K562 (cell line): ENCODE data around the gene RAB17. TPM values are rescaled to one million over a fixed set of nuclear protein-coding genes. Genes with fewer than 3 reads are reported as not detected.

Experiments used
- ATAC-seq: fragments of 200-7000 bp; cut with Tn5 transposase; 3 replicates; pipeline ENCODE4 v1.9.1; 2020; ENCODE audit warnings: moderate library complexity
- BruUV-seq: library from RNA; stranded (reverse); fragments of 400-500 nt; replicated peaks from 2 replicates; lab custom pipeline; 2021; lab: Mats Ljungman, UMichigan
- CTCF ChIA-PET: fragments of 300-600 bp; formaldehyde crosslinking; extraction: SDS; loops from one replicate; lab custom pipeline; 2021; ENCODE audit warnings: low intra/inter-chr PET ratio; lab: Yijun Ruan, JAX
- POLR2A ChIA-PET: fragments of 300-600, 350-650 bp; sonication (Branson Sonifier 250); formaldehyde crosslinking; extraction: SDS; loops from one replicate; lab custom pipeline; 2021; ENCODE audit warnings: antibody characterized with exemption, inconsistent platforms; lab: Yijun Ruan, JAX
- DNase-seq, 4 experiments: peaks; one replicate each; pipeline versions ENCODE4 v3.0.0 to v3.0.0-alpha.2; 2011 to 2018; ENCODE audit warnings: low spot score in 3 of 4, mixed read lengths in 3 of 4; ENCODE audit errors: extremely low read depth in 1 of 4
- FAIRE-seq: peaks from 2 replicates; lab custom pipeline; 2011; peaks lifted over from hg19 to GRCh38; lab: Jason Lieb, UNC
- H2AFZ ChIP-seq: 2 replicates; pipeline ENCODE4 v1.6.0; 2011; ENCODE audit warnings: low read depth, low read length, control low read depth, inconsistent platforms
- H3K27ac ChIP-seq: fragments of 200-600 bp; 3 replicates; pipeline ENCODE4 v1.8.0; 2011; ENCODE audit warnings: low read depth, mild to moderate bottlenecking, control low read depth, inconsistent platforms, low read length, moderate library complexity, mixed read lengths; ENCODE audit errors: extremely low read depth
- H3K27me3 ChIP-seq, 2 experiments: fragments of 300-600 bp in 1 of 2; 2 replicates in 1 of 2; 3 replicates in 1 of 2; pipeline versions ENCODE4 v1.6.0 to v1.8.0; 2011; ENCODE audit warnings: inconsistent platforms in 2 of 2, low read length in 2 of 2, mild to moderate bottlenecking in 1 of 2, mixed read lengths in 1 of 2, moderate library complexity in 1 of 2; ENCODE audit not compliant: control insufficient read depth in 2 of 2, insufficient read depth in 2 of 2
- H3K36me3 ChIP-seq: fragments of 300-600 bp; 3 replicates; pipeline ENCODE4 v1.8.0; 2011; ENCODE audit warnings: mild to moderate bottlenecking, low read length, inconsistent platforms; ENCODE audit not compliant: control insufficient read depth, insufficient read depth
- H3K4me1 ChIP-seq, 2 experiments: fragments of 200-600 bp in 1 of 2; replicated peaks in 1 of 2; 2 replicates in 1 of 2; 3 replicates in 1 of 2; pipeline versions ENCODE4 v1.5.1 to v1.8.0; 2011; ENCODE audit warnings: inconsistent platforms in 2 of 2, low read length in 2 of 2, mild to moderate bottlenecking in 1 of 2, mixed read lengths in 1 of 2, moderate library complexity in 1 of 2; ENCODE audit not compliant: control insufficient read depth in 2 of 2, insufficient read depth in 2 of 2
- H3K4me2 ChIP-seq: 2 replicates; pipeline ENCODE4 v1.6.1; 2011; ENCODE audit warnings: low read length, control low read depth, inconsistent platforms, mixed read lengths; ENCODE audit not compliant: insufficient read depth
- H3K4me3 ChIP-seq: fragments of 200-600 bp; sonication (generic), shearing (Covaris generic); 2 replicates; pipeline ENCODE4 v1.5.1; 2016; ENCODE audit warnings: control low read depth, inconsistent platforms
- H3K79me2 ChIP-seq: fragments of 200-600 bp; 3 replicates; pipeline ENCODE4 v1.8.0; 2011; ENCODE audit warnings: low read length, inconsistent platforms; ENCODE audit not compliant: control insufficient read depth, insufficient read depth
- H3K9ac ChIP-seq, 2 experiments: 2 replicates each; pipeline versions ENCODE4 v1.6.0 to v1.6.1; 2011; ENCODE audit warnings: low read depth in 2 of 2, low read length in 2 of 2, control low read depth in 1 of 2, inconsistent platforms in 1 of 2, mild to moderate bottlenecking in 1 of 2, mixed read lengths in 1 of 2; ENCODE audit not compliant: insufficient read depth in 1 of 2
- H3K9me1 ChIP-seq: one replicate; pipeline ENCODE4 v1.6.0; 2011; ENCODE audit warnings: inconsistent platforms, mild to moderate bottlenecking, low read length, moderate library complexity; ENCODE audit not compliant: control insufficient read depth, insufficient read depth
- H3K9me3 ChIP-seq: replicated peaks from 2 replicates; pipeline ENCODE4 v1.5.1; 2011; ENCODE audit warnings: low read depth, low read length, inconsistent platforms; ENCODE audit not compliant: control insufficient read depth, insufficient read depth
- H4K20me1 ChIP-seq: replicated peaks from 2 replicates; pipeline ENCODE4 v1.6.1; 2011; ENCODE audit warnings: low read length, inconsistent platforms, mixed read lengths; ENCODE audit not compliant: control insufficient read depth, insufficient read depth
- ASH1L ChIP-seq: fragments of 450-650 bp; IDR thresholded peaks from 2 replicates; pipeline ENCODE4 v1.6.1; 2018; ENCODE audit warnings: borderline replicate concordance, mild to moderate bottlenecking, low read depth; ENCODE audit not compliant: partially characterized antibody
- L3MBTL2 ChIP-seq: fragments of 450-650 bp; IDR thresholded peaks from 2 replicates; pipeline ENCODE4 v1.6.1; 2016; ENCODE audit warnings: mild to moderate bottlenecking, moderate library complexity
- MAZ ChIP-seq, 2 experiments: fragments of 450-650 bp in 1 of 2; sonication (generic) in 1 of 2; formaldehyde crosslinking; IDR thresholded peaks in 1 of 2; conservative IDR thresholded peaks in 1 of 2; 2 replicates each; pipeline versions ENCODE4 v1.4.0 to v1.5.0; 2020; ENCODE audit warnings: mild to moderate bottlenecking in 1 of 2, missing genetic modification reagents in 1 of 2
- RB1 ChIP-seq: fragments of 450-650 bp; IDR thresholded peaks from 2 replicates; pipeline ENCODE4 v1.6.1; 2017; ENCODE audit warnings: low read depth, mild to moderate bottlenecking
- ZNF780A ChIP-seq: fragments of 250-450 bp; sonication (Bioruptor Pico); IDR thresholded peaks from 2 replicates; pipeline ENCODE4 v1.5.0; 2021; ENCODE audit warnings: mild to moderate bottlenecking
- WGBS: fragments of 100-300 bp; shearing (Covaris generic); methylation state at CpG from one replicate; pipeline ENCODE4 v1.1.6; 2016; ENCODE audit warnings: low coverage, mixed read lengths; ENCODE audit not compliant: insufficient coverage; ENCODE audit errors: missing lambda C conversion rate; 5-methylcytosine and 5-hydroxymethylcytosine counted together
- in situ Hi-C: fragments of 300-500 bp; cut with MboI; formaldehyde crosslinking; loops from 4 replicates; pipeline ENCODE4 v1.15.0; 2018; ENCODE audit warnings: inconsistent platforms, mixed read lengths
- intact Hi-C: fragments of 100-400 bp; cut with micrococcal nuclease; formaldehyde crosslinking; loops from 2 replicates; pipeline ENCODE4 v1.14.2; 2022
- polyA plus RNA-seq, 8 experiments: library from polyadenylated mRNA; depleted of rRNA in 4 of 8; stranded (reverse) in 5 of 8; unstranded in 3 of 8; fragments of >200 nt; fragmentation: Nextera tagmentation in 2 of 8; fragmentation: Illumina TruSeq in 1 of 8; extraction: Ambion mirVana in 2 of 8; extraction: Trizol in 1 of 8; gene quantifications; 2 replicates each; pipeline versions ENCODE4 v1.2.1 to v1.2.3, GENCODE V29; 2011 to 2014; ENCODE audit warnings: inconsistent platforms in 1 of 8, missing spikeins in 1 of 8
- total RNA-seq, 7 experiments: library from RNA; depleted of rRNA in 6 of 7; stranded (reverse); fragments of >200 nt in 6 of 7; fragmentation: Illumina TruSeq in 2 of 7; extraction: Trizol in 2 of 7; gene quantifications; 2 replicates each; pipeline versions ENCODE4 v1.2.1 to v1.2.3, GENCODE V29; 2011 to 2021; ENCODE audit warnings: low replicate concordance in 1 of 7
- TF ChIP-seq, protein P1 (sequence below): fragments of 200-400 bp; formaldehyde crosslinking; IDR thresholded peaks from 2 replicates; pipeline ENCODE4 v1.6.1; 2017; ENCODE audit warnings: mild to moderate bottlenecking, low read depth, low read length, moderate library complexity

The RAB17 gene
- total and polyA plus RNA-seq, 9 of the 15 experiments (the other 6 are each of a cell fraction or from before 2014, with no cell fraction given), result 0.13 TPM; not detected in 8

DNA sequence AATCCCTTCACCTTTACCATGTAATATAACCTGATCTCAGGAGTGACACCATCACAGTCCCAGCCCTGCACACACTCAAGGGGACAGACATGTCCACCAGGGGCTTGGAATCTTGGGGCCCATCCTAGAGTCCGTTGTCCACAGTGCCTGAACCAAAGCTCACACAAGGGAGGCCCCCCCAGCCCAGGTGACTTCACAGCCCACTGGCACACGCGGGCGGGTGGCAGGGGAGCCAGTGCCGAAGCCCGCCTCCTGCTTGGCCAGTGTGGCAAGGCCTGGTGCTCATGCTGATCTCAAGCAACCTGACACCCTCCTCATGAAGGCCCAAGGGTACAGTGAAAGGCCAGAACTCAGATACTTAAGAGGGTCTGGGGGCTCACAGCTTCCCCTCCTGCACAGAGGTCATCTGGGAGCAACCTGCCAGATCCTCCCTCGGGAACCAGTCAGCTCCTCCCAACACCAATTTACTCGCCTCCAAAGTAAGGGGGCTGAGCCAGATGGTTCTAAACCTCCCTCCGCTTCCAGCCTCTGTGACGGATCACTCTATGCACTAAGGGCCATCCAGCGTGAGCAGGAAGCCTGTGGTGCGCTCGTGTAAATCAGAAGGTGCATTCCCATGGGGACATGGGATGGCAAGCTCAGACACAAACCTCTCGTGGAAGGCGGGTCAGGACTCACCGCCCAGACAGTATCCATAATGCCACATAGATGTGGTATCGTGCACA, 3.2 kb upstream of the RAB17 start:
- Histone ChIP-seq H2AFZ (no peak overlapping the region), H4K20me1 (peaks cover 6% of the 10 kb centered on the region; the same call in 1 of the 2 replicates), H3K4me1 (peaks cover 0 to 4% of the 10 kb centered on the region in 2 experiments; a peak in 1 of 5 replicates), H3K27me3 (peaks cover 11 to 62% of the 10 kb centered on the region in 2 experiments; a peak in 3 of 5 replicates), H3K79me2 (no peaks in the 10 kb centered on the region), H3K9me3 (no peaks in the 10 kb centered on the region), H3K36me3 (no peaks in the 10 kb centered on the region), H3K4me2 (no peak overlapping the region)
- no peak for FAIRE-seq
- BruUV-seq, result no TSS peak
- intact Hi-C loops, result no loop called here
- ATAC-seq, result no peak
- CTCF ChIA-PET, result no interaction called here
- TF ChIP-seq ASH1L (no peak), RB1 (no peak), L3MBTL2 (no peak), MAZ (CRISPR knock-in tag; conservative IDR thresholded peaks at IDR 0.05 in 1 of 2, IDR thresholded peaks at IDR 0.05 in 1 of 2) (no peak), ZNF780A (CRISPR knock-in tag) (no peak)
- TF ChIP-seq, protein P1, sequence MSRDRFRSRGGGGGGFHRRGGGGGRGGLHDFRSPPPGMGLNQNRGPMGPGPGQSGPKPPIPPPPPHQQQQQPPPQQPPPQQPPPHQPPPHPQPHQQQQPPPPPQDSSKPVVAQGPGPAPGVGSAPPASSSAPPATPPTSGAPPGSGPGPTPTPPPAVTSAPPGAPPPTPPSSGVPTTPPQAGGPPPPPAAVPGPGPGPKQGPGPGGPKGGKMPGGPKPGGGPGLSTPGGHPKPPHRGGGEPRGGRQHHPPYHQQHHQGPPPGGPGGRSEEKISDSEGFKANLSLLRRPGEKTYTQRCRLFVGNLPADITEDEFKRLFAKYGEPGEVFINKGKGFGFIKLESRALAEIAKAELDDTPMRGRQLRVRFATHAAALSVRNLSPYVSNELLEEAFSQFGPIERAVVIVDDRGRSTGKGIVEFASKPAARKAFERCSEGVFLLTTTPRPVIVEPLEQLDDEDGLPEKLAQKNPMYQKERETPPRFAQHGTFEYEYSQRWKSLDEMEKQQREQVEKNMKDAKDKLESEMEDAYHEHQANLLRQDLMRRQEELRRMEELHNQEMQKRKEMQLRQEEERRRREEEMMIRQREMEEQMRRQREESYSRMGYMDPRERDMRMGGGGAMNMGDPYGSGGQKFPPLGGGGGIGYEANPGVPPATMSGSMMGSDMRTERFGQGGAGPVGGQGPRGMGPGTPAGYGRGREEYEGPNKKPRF, result no peak
- TF ChIP-seq, all 486 proteins: peak for 0
- no peak overlapping the region for H3K27ac ChIP-seq
- no peak for DNase-seq
- H3K4me3 ChIP-seq, result no peak overlapping the region
- H3K9ac ChIP-seq, result no peak overlapping the region
- 0% methylated on average over 7 of the region's 17 CpGs for WGBS
- H3K9me1 ChIP-seq, result no peaks in the 10 kb centered on the region
- in situ Hi-C loops, result no loop called here
- POLR2A ChIA-PET, result no interaction called here
